Thoracic aorta (tissue), 2 donors: Measurements from ENCODE around the gene TACC2. TPM values are rescaled to one million over a fixed set of nuclear protein-coding genes. Genes with fewer than 3 reads are reported as not detected.

Source experiments
- ATAC-seq: fragments of 150-250 bp; one replicate; pipeline ENCODE4 v1.8.0; 2017; ENCODE audit warnings: low read depth; ENCODE audit not compliant: insufficient number of reproducible peaks, low FRiP score
- DNase-seq: peaks from one replicate; pipeline ENCODE4 v3.0.0-alpha.2; 2020; ENCODE audit warnings: low spot score
- H3K27ac ChIP-seq, 2 donors: fragments of 200-600 bp; sonication (generic); 1 replicate in 1 of 2; 2 replicates in 1 of 2; pipeline ENCODE4 v1.5.1; 2016; ENCODE audit warnings: mild to moderate bottlenecking in 2 of 2, moderate library complexity in 2 of 2
- H3K27me3 ChIP-seq: fragments of 200-600 bp; sonication (generic); replicated peaks from 2 replicates; pipeline ENCODE4 v1.6.0; 2016; ENCODE audit warnings: mild to moderate bottlenecking; ENCODE audit not compliant: insufficient read depth
- H3K36me3 ChIP-seq: fragments of 200-600 bp; sonication (generic); one replicate; pipeline ENCODE4 v1.5.1; 2016
- H3K4me1 ChIP-seq, 2 donors: fragments of 200-600 bp; sonication (generic); 1 replicate in 1 of 2; 2 replicates in 1 of 2; pipeline versions ENCODE4 v1.5.1 to v1.6.0; 2016; ENCODE audit warnings: low read depth in 2 of 2, mild to moderate bottlenecking in 1 of 2; ENCODE audit not compliant: control insufficient read depth in 1 of 2
- H3K4me3 ChIP-seq: fragments of 200-600 bp; sonication (generic); 2 replicates; pipeline ENCODE4 v1.5.1; 2016; ENCODE audit warnings: mild to moderate bottlenecking
- H3K9me3 ChIP-seq: fragments of 200-600 bp; sonication (generic); 2 replicates; pipeline ENCODE4 v1.5.1; 2016
- total RNA-seq, 2 donors: library from RNA; depleted of rRNA; stranded (reverse); fragments of >200 nt; gene quantifications; one replicate each; pipeline versions ENCODE4 v1.1.0 to v1.2.3, GENCODE V29; 2016
- TF ChIP-seq, protein P1 (sequence below): fragments of 200-600 bp; sonication (generic); IDR thresholded peaks from one replicate; pipeline ENCODE4 v1.5.1; 2019; ENCODE audit warnings: antibody characterized with exemption

Gene TACC2
- total RNA-seq, 2 donors from 2014 or later: 52.1 to 71.0 TPM

DNA sequence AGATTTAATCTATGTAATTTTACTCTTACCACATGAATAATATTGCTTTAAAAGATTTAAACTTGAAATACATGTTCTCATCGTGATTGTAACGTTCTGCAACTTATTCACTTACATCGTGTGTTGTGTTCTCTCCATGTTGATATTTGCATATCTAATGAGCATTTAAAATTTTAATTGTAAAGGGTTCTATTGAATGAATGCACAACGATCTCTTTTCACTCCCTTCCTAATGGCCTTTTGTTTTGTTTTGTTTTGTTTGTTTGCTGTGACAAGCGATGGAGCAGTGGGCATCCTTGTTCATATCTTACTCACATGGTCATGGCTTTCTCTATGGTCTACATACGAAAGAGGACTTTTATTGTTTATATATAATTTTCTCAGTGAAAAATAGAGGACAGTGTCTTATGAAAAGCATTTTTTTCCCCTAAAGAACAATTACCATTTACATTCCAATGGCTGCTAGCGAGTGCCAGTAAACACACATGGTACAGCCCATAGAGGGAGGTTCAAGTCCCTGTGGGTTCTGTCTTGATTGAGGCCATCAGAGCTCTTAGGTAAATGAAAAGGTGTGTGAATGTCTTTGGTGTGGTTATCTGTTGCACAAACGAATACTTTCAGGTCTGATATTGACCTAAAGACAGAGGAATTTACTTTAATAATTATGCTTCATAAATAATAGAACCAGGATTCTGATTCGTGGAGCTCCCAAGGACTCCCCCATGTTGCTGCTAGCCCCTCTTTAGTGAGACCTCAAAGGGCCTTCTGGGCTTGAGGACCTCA lies 314.5 kb downstream of the TACC2 start:
- Histone ChIP-seq H3K36me3 (no peaks in the 10 kb centered on the region), H3K4me1 (peaks cover 6 to 20% of the 10 kb centered on the region in 2 donors), H3K27ac (no peak overlapping the region), H3K4me3 (no peak overlapping the region), H3K9me3 (no peaks in the 10 kb centered on the region), H3K27me3 (no peaks in the 10 kb centered on the region)
- no peak for DNase-seq
- no peak for ATAC-seq
- TF ChIP-seq, protein P1, sequence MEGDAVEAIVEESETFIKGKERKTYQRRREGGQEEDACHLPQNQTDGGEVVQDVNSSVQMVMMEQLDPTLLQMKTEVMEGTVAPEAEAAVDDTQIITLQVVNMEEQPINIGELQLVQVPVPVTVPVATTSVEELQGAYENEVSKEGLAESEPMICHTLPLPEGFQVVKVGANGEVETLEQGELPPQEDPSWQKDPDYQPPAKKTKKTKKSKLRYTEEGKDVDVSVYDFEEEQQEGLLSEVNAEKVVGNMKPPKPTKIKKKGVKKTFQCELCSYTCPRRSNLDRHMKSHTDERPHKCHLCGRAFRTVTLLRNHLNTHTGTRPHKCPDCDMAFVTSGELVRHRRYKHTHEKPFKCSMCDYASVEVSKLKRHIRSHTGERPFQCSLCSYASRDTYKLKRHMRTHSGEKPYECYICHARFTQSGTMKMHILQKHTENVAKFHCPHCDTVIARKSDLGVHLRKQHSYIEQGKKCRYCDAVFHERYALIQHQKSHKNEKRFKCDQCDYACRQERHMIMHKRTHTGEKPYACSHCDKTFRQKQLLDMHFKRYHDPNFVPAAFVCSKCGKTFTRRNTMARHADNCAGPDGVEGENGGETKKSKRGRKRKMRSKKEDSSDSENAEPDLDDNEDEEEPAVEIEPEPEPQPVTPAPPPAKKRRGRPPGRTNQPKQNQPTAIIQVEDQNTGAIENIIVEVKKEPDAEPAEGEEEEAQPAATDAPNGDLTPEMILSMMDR: no peak

Other genes with a start within 250 kb of the TACC2 start
- 10 to 100 TPM; 14.8 to 27.4 TPM for gene ATE1, start 61.1 kb upstream of the TACC2 start, total RNA-seq
- gene NSMCE4A, start 13.9 kb upstream of the TACC2 start, total RNA-seq: 10 to 100 TPM; 64.0 to 81.1 TPM